Hematopoietic multipotent progenitor cell (in vitro differentiated cells): ENCODE measurements around the gene BNC2. TPM values are rescaled to one million over a fixed set of nuclear protein-coding genes. Genes with fewer than 3 reads are reported as not detected.

Experiments used
- small RNA-seq: library from RNA; depleted of rRNA; stranded (forward); fragments of <200 nt; gene quantifications from one replicate; pipeline ENCODE3, GENCODE V24; 2012
- total RNA-seq: library from RNA; depleted of rRNA; stranded (reverse); fragments of >200 nt; gene quantifications from one replicate; pipeline ENCODE4 v1.2.3, GENCODE V29; 2012

BNC2 gene
- total RNA-seq, 1 donor, result under 0.01 TPM

Small RNA genes within 50 kb of the gene (small RNA-seq; reads per million reads assigned to genes)
- not detected for gene LSM1P1
